Vagina (tissue), 2 donors: Measurements from ENCODE around the gene TRAPPC5. TPM values are rescaled to one million over a fixed set of nuclear protein-coding genes. Genes with fewer than 3 reads are reported as not detected.

ENCODE experiments used
- DNase-seq, 2 donors: peaks; one replicate each; pipeline ENCODE4 v3.0.0-alpha.2; 2017; ENCODE audit errors: extremely low spot score in 2 of 2
- H3K27ac ChIP-seq: fragments of 200-600 bp; sonication (generic); one replicate; pipeline ENCODE4 v1.5.1; 2019
- H3K27me3 ChIP-seq: fragments of 200-600 bp; sonication (generic); one replicate; pipeline ENCODE4 v1.5.1; 2019
- H3K36me3 ChIP-seq, 2 donors: fragments of 200-600 bp; sonication (generic); one replicate each; pipeline ENCODE4 v1.5.1; 2017 to 2019
- H3K4me1 ChIP-seq: fragments of 200-600 bp; sonication (generic); one replicate; pipeline ENCODE4 v1.5.1; 2019
- H3K4me3 ChIP-seq, 2 donors: fragments of 200-600 bp; sonication (generic); 1 replicate in 1 of 2; 2 replicates in 1 of 2; pipeline ENCODE4 v1.5.1; 2016 to 2019
- H3K9me3 ChIP-seq: fragments of 200-600 bp; sonication (generic); one replicate; pipeline ENCODE4 v1.5.1; 2019
- POLR2A ChIP-seq, 2 donors: fragments of 450-650 bp; IDR thresholded peaks; one replicate each; pipeline ENCODE4 v1.6.1; 2017; ENCODE audit warnings: antibody characterized with exemption in 2 of 2, mild to moderate bottlenecking in 2 of 2, moderate library complexity in 2 of 2
- POLR2AphosphoS5 ChIP-seq, 2 donors: sonication (generic); formaldehyde crosslinking; IDR thresholded peaks; one replicate each; pipeline ENCODE4 v1.9.0; 2017; ENCODE audit warnings: antibody characterized with exemption in 2 of 2, mild to moderate bottlenecking in 2 of 2, low read depth in 1 of 2; ENCODE audit not compliant: insufficient read depth in 1 of 2
- intact Hi-C: fragments of 100-400 bp; cut with DNase I; formaldehyde crosslinking; loops from one replicate; pipeline ENCODE4 v1.15.1; 2023
- total RNA-seq: library from RNA; depleted of rRNA; stranded (reverse); fragments of >200 nt; gene quantifications from one replicate; pipeline ENCODE4 v1.2.3, GENCODE V29; 2016
- TF ChIP-seq, protein P1 (sequence below), 3 experiments: fragments of 450-650 bp in 2 of 3; fragments of 200-600 bp in 1 of 3; sonication (generic) in 1 of 3; IDR thresholded peaks; one replicate each; pipeline ENCODE4 v1.5.1; 2017 to 2019; ENCODE audit warnings: antibody characterized with exemption in 3 of 3, mild to moderate bottlenecking in 2 of 3, moderate library complexity in 2 of 3

Gene TRAPPC5
- total RNA-seq = 87.2 TPM

DNA sequence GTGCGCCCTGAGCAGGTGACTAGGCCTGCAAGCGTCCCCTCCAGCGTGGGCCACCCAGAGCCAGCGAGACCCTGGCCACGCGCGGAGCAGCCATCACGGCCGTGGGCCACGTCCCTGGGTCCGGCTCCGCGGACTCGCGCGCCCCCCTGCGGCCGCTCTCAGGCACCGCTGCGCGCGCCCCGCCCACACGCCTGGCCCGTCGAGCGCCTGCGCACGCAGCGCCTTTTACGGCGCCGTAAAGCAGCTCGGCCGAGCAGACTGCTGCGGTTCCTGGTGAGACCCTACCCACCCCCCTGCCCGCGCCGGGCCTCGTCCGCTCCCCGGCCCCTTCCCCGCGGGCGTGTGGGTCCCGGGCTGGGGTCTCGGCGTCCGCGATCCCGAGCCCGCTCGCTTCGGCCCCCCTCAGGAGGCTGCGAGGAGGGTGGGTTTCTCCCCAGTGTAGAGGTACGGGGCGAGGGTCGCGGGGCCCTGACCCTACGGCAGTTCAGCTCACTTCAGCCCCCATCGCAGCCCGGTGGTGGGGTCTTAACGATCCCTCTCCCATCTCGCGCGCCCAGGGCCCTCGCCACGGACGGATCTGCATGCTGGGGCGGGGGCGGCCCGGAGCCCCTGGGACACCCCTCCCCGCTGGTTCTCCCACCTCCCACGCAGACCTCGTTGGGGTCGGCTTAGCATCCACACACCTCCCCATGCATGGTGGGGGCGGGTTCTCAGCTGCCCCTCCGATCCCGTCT lies at the start of gene TRAPPC5:
TRAPPC5 (plus strand) TSS at position 228 of the 734 bp plus-strand sequence. CDS start 1,421 bp downstream, outside the sequence.
- Histone ChIP-seq H3K36me3 (peaks cover 0 to 23% of the 10 kb centered on the region in 2 donors), H3K27ac (peak within 1 kb of the TSS; percentile 91), H3K27me3 (no peaks in the 10 kb centered on the region), H3K9me3 (no peaks in the 10 kb centered on the region), H3K4me1 (peaks cover 19% of the 10 kb centered on the region), H3K4me3 (peak within 1 kb of the TSS; percentile 89 to 100)
- intact Hi-C loops = loop anchor here (10.0 kb wide), 1 partner anchor 586 kb away; no protein-coding TSS in a partner anchor
- no peak for DNase-seq
- TF ChIP-seq POLR2AphosphoS5 (IDR thresholded peaks at IDR 0.05; ENCODE audit: insufficient read depth in 1 of 2, low read depth in 1 of 2) (peak in 1 of 2 donors; percentile 68), POLR2A (IDR thresholded peaks at IDR 0.05) (peak in 1 of 2 donors; percentile 38)
- TF ChIP-seq, protein P1, sequence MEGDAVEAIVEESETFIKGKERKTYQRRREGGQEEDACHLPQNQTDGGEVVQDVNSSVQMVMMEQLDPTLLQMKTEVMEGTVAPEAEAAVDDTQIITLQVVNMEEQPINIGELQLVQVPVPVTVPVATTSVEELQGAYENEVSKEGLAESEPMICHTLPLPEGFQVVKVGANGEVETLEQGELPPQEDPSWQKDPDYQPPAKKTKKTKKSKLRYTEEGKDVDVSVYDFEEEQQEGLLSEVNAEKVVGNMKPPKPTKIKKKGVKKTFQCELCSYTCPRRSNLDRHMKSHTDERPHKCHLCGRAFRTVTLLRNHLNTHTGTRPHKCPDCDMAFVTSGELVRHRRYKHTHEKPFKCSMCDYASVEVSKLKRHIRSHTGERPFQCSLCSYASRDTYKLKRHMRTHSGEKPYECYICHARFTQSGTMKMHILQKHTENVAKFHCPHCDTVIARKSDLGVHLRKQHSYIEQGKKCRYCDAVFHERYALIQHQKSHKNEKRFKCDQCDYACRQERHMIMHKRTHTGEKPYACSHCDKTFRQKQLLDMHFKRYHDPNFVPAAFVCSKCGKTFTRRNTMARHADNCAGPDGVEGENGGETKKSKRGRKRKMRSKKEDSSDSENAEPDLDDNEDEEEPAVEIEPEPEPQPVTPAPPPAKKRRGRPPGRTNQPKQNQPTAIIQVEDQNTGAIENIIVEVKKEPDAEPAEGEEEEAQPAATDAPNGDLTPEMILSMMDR (IDR thresholded peaks at IDR 0.05) = peak; percentile 79 to 98 (median 93)

DNA sequence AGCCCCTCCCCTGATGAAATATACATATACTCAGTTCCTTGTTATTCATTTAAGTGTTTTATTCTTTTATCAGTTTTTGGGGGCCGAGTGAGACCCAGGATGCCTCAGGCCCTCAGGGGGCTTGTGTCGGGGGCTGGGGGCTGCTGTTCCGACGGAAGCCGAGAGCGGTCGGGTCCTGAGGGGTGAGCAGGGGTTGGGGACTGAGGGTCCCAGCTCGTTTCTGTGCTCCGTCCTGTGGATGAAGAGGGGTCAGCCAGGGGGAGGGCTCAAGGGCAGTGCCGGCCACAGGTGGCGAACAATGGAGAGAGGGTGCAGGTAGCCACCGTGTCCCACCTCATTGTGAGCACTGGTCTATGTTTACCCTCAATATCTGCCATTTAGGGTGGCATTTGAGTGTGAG lies 49.1 kb upstream of the TRAPPC5 start:
- Histone ChIP-seq H3K27ac (no peak overlapping the region), H3K4me3 (no peak overlapping the region), H3K4me1 (peaks cover 40% of the 10 kb centered on the region), H3K36me3 (peaks cover 0 to 7% of the 10 kb centered on the region in 2 donors), H3K9me3 (no peaks in the 10 kb centered on the region), H3K27me3 (no peaks in the 10 kb centered on the region)
- TF ChIP-seq POLR2A (IDR thresholded peaks at IDR 0.05) (no peak), POLR2AphosphoS5 (IDR thresholded peaks at IDR 0.05; ENCODE audit: insufficient read depth in 1 of 2, low read depth in 1 of 2) (no peak)
- TF ChIP-seq, protein P1 (IDR thresholded peaks at IDR 0.05) = no peak
- intact Hi-C loops = no loop called here
- DNase-seq = no peak

DNA sequence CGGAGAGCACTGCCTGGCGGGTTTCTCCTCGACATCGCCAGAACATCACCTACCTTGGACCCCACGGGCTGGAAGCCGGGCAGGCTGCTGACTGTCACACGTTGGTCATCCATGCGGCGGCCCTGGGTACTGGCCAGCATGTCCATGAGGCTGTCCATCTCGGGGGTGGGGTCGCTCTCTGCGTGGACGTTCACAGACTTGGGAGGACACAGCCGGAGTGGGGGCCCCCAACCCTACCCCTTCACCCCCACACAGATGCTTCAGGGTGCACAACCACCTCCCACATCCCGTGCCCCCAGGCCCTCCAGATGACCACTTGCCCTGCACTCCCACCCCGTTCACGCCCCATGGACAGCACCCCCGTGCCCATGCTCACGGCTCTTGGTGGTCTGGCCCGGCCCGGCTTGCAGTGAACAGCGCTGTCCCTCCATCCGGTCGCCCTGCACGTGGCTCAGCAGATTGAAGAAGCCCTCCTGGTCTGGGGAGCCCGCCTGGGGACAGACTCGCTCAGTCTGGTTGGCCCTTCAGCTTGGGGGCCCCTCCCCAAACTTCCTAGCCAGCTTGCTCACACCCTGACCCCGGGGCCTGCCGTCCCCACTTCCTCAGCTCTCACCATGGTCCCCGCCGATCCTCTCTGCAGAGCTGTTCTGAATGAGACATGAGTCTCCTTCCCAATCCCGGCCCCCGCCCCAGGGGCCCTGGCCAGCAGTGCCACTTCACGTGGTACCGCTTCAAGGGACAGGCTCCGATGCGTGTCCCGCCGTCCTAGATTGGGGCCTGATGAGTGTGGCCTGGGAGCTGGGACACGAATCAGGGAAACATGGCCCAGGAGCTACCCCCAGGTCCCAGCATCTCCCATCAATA lies 48.1 kb upstream of the TRAPPC5 start:
- Histone ChIP-seq H3K9me3 (no peaks in the 10 kb centered on the region), H3K4me1 (peaks cover 35% of the 10 kb centered on the region), H3K27ac (no peak overlapping the region), H3K4me3 (no peak overlapping the region), H3K36me3 (no peaks in the 10 kb centered on the region), H3K27me3 (peaks cover 3% of the 10 kb centered on the region)
- no peak for DNase-seq
- TF ChIP-seq POLR2A (IDR thresholded peaks at IDR 0.05) = no peak
- no peak for TF ChIP-seq POLR2AphosphoS5 (IDR thresholded peaks at IDR 0.05; ENCODE audit: insufficient read depth in 1 of 2, low read depth in 1 of 2)
- TF ChIP-seq, protein P1 (IDR thresholded peaks at IDR 0.05) = no peak
- intact Hi-C loops = no loop called here

DNA sequence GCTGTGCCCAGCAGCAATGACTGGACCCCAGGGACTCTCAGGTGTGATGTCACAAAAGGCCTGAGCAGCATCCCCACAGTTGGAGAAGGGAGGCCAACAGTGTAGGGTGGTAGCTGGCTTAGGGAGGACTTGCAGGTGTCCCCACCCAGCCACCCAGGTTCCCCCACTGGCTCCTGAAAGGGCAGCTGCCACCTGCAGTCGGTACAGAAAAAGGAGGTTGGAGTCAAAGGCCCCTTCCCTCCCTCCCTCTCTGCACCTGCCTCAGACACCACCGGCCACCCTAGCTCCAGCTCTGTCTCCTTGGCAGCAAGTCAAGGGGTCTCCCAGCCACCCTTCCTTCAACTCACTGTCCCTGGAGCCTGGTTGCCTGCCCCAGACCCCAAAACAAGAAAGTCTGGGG lies 46.9 kb upstream of the TRAPPC5 start, which contains the start of gene PCP2:
PCP2 (minus strand) TSS at position 22 of the 400 bp plus-strand sequence. CDS start 262 bp downstream, outside the sequence.
- Histone ChIP-seq H3K27ac (no peak within 1 kb of the TSS), H3K9me3 (no peaks in the 10 kb centered on the region), H3K4me1 (peaks cover 27% of the 10 kb centered on the region), H3K27me3 (peaks cover 8% of the 10 kb centered on the region), H3K4me3 (no peak within 1 kb of the TSS), H3K36me3 (no peaks in the 10 kb centered on the region)
- intact Hi-C loops = no loop called here
- TF ChIP-seq, protein P1 (IDR thresholded peaks at IDR 0.05) = no peak
- TF ChIP-seq POLR2A (IDR thresholded peaks at IDR 0.05) (no peak), POLR2AphosphoS5 (IDR thresholded peaks at IDR 0.05; ENCODE audit: insufficient read depth in 1 of 2, low read depth in 1 of 2) (no peak)
- DNase-seq = no peak
